Muscle of arm (tissue), 12 donors: ENCODE data around the gene RPGR. TPM values are rescaled to one million over a fixed set of nuclear protein-coding genes. Genes with fewer than 3 reads are reported as not detected.

Source experiments
- DNase-seq: peaks from one replicate; pipeline ENCODE4 v3.0.0-alpha.2; 2013
- polyA plus RNA-seq, 12 donors: library from polyadenylated mRNA; unstranded; fragments of 120-200 nt; gene quantifications; one replicate each; pipeline ENCODE4 v1.2.1, GENCODE V29; 2013; ENCODE audit not compliant: insufficient read length in 12 of 12

Gene RPGR
- polyA plus RNA-seq, 12 donors: 5.0 to 17.0 (median 8.7) TPM; not detected in 1

DNA sequence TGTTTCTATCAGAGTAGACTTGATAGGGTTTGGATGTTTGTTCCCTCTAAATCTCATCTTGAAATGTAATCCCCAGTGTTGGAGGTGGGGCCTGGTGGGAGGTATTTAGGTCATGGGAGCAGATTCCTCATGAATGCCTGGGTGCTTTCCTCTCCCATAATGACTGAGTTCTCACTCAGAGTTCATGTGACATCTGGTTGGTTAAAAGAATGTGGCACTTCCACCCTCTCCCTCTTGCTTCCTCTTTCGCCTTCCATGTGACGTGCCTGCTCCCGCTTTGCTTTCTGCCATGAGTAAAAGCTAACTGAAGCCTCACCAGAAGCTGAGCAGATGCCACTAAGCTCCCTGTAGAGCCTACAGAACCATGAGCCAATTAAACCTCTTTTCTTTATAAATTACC is 59.3 kb downstream of the RPGR start:
- no peak for DNase-seq

DNA sequence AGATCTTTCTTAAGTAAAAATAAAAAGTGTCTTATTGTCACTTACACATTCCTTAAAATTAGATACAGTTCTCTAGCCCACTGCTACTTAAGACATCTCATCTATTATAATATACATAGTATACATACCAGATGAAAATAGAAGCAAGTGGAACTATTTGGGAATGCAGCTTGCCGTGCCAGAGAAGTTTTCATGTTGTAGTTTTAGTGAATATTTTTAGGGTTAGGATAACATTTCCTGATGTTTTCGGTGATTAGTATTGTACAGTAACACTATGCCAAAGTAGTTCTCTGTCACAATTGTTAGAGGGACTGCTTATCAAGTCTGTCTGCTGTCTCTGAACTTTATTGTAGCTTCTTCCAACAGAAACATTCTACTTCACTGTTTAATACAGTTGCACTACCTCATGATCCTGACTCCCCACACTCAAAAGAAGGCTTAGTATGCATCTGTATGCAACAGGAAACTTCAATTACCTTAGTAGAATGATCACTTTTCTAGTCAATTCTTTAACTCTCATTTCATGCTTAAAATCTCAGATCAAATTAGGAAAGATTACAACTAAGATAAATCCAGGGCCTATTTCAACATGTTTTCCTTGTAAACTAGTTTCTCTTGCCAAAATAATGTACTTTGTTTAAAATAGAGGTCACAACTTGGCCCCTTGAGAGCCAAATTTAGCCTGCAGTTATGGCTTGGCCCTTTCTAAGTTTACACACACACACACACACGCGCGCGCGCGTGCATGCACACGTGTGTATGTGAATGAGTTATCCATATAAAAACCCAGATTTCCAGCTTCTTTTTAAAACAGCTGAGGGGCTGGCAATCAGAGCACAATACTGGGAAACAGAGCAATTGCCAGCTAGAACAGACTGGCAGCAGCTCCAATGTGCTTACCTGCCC is 64.3 kb downstream of the RPGR start:
- DNase-seq: no peak

DNA sequence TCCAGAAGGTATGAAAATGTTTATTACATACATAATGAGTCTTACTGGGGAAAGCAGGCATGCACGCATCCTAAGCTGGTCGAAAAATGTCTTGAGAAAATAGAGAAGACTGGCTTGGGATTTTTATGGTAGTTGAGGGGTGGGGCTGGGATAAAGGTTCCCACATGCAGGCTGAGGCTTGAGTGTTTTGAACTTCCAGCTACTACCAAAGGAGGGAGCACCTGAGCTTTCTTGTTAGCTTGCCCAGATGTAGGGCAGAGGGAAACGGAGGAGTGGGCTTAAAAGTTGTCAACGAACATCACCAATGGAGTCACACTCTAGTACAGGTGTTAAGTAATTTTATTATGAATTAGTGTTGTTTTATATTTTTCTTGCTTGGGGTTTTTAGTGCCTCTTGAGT is 67.1 kb downstream of the RPGR start:
- DNase-seq: no peak

DNA sequence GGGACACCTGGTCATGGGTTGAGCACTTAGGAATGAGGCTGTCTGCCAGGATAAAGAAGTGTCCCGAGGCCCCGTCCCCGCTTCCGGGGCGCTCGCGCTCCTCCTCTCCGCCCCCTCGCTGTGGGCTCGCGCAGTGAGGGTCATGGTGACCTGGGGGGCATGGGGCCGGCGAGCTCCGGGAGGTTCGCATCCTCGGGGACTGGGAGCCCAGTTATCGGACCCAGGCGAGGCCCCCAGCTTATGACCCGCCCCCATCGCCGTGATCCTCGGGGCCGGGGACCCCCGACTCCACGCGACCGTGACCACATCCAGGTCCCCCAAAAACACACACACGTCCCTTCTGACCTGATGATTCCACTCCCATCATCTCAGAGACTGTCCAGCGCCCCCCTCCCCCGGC is 71.3 kb downstream of the RPGR start:
- no peak for DNase-seq

DNA sequence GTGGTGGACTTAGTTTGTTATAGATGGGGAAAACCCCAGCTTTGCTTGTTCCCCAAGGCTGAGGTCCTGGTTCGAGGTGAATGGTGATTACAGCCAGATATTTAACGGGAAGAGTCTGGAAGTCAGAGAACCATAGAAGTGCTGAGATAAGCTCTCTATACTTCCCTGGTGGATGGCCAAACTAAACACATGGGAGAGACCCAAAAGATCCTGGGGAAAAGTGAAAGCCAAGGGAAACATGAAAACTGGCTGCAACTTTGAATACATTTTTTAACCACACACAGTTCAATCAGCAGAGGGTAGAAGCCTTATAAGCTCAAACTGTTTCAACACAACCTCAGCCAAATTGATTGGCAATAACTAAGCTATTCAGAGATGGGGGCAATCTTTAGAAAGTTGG is 77.3 kb downstream of the RPGR start:
- no peak for DNase-seq

DNA sequence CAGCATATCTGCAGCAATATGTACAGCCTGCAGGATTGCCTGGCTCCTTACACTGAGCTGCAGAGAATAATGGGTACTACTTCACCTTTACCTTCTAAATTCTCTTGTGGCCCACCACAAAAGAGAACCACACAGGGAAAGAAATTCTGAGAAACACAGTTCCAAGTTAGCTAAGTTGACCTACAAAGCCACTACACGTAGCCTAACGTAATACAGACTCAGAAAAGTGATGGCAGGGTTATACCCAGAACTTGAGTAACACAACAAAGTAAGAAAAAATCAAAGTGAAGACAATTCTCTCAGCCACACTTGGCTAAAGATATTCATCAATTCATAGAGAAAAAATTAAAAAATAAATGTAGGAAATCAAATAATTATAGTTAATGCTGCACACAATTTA is 80.3 kb downstream of the RPGR start:
- DNase-seq: no peak

DNA sequence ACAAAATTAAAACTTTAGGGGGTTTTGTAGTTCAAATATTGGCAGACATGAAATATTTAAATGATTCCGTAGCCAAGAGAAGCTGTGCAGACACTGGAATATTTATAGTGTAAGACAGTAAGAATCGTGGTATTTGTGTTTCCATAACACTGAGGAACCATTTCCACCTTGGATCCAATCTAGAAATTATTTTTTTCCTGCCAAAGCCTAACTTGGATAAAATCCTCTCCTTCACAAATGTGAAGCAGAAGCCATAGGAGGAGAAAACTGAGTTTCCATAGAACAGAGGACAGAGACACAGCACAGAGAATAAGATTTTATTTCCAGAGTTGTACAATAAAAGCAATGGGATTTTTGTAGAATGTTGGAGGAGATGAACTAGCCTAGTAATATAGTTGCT is 86.8 kb downstream of the RPGR start:
- no peak for DNase-seq

DNA sequence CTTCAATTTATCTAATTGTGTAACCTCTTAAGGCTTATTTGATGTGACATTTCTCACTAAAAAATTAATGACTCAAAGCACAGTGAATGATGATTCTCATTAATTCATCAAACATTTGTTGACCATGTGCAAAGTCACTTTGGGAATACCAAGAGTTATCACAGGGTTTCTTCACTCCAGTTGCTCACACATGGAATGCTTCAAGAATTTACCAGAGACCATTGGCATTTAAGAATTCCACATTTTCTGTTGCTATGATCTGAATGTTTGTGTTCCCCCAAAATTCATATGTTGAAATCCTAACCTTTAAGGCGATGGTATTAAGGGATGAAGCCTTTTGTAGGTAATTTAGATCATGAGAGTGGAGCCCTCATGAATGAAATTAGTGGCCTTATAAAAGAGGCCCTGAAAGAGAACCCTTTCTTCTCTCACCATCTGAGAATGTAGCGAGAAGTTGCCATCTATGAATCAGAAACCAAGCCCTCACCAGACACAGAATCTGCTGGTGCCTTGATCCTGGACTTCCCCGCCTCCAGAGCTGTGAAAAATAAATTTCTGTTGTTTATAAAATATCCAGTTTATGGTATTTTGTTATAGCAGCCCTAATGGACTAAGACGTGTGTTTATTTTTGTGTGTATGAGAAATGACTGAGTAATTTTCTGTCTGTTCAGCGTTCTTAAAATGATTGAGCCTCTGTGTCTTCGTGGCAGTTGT is 90.3 kb downstream of the RPGR start:
- no peak for DNase-seq

DNA sequence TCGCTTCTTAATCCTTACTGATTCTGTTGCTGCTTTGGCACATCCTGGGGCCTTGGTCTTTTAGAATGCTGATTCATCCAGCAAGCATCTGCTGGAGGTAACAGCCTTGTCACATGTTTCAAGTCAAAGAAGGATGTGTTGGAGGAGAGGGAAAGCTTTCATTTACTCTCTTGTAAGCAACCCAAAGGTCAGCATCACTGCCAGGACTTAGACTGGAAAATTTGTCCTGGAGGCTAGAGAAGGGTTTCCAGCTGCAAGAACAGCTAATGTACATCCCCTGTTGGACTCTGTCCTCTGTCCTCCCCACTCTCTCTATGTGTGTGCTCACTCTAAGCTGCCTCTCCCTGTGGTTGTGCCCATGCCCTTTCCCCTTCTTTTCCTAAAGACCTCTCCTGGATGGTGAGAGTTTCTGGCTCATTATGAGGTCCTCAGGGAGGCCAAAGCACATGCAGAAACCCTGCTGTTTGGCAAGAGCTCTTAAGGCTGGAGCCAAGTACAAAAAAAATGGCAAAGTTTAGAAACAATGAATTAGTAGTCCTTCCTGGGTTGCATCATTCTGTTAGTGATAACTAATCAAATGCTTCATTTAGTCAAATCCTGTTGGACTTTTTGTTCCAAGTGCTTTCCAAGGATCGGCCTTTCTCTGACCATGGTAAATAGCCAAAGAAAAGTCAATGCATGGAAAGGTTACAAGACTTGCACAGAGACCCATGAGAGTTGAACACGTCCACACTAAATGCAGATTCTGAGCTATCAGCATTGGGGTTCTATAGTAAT is 93.2 kb downstream of the RPGR start:
- DNase-seq: peak; percentile 78

DNA sequence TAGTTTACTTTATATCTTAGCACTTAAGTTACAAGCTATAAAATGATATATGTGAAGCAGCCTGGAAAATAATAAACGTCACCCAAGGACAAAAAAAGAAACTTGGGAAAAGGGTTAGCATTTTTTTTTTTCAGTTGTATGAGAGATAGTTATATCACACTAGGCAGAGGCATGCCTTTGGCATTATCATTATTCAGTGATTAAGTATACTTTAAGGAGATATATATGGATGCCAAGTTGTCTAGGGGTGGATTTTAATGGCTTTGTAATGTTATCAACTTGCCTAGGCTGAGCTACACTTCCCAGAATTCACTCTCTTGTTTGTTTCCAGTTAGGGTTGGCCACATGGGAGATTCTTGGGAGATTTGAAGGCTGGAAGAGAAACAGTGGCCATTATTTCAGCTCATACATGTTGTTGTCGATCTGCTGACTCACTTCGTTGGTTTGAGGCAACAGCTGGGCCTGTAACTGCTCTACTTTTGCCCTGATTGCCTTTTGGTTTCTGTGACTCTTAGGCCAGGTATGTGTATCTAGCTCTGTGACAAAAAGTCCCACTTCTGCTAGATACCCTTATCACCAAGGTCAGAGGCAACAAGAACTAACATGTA is 95.1 kb downstream of the RPGR start:
- DNase-seq: no peak

DNA sequence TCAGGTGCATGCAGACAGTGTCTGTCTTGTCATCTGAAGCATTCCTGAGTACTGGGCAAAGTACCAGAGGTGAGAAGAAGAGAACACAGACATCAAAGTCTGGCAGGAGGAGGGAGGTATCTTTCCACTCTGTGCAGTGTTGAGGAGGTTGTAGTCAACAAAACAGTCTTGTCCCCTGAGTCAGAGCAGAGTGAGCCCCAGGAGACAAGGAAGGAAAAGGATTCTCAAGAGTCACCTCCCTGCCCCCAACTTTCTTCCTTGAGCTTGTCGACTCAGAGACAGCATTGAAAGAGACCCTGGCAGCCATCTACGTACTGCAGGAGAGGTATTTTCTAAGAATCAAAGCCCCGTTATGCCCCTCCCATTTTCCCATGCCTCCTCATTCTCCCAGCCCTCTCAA is 102.2 kb downstream of the RPGR start:
- DNase-seq: no peak

DNA sequence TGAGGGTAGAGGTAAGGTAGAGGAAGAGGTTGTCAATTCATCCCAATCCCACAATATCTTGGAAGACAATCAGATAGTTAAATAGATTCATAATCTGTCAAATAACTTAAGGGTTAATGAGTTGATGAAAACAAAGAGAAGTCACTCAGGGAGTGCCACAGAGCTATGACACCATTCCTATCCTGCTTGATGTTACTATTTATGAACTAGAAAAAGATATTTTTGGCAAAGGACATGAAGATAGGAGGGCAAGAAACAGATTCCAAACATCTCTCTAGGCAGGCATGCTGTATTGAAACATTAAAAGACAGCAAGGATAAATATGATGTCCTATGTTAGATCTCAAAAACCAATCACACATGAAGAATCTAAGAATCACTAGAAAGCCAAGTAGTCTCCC is 103.1 kb downstream of the RPGR start:
- DNase-seq: no peak

DNA sequence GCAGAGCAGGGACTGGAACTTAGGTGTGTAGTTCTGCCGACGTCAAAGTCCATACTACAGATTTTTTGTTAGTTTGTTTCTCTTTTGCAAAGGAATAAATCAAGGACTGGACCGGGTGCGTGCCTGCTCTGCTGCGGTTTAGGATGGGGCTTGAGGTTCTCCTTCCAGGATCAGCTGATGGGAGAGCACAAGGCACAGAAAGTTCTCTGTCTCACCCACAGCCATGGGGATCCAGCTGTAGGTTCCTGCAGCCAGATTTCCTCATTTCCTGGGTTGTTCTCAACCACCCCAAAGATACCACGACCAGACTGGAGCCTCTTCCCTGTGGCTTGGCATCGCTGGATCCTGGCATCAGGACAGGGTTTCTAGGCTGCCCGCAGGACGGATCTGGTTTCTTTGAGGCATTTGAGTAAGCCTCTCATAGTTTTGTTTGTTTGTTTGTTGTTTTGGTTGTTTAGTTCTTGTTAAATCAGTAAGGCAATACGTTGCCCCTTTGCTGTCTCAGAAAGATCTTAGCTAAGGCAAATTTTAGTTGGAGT is 105.8 kb downstream of the RPGR start:
- DNase-seq: no peak

DNA sequence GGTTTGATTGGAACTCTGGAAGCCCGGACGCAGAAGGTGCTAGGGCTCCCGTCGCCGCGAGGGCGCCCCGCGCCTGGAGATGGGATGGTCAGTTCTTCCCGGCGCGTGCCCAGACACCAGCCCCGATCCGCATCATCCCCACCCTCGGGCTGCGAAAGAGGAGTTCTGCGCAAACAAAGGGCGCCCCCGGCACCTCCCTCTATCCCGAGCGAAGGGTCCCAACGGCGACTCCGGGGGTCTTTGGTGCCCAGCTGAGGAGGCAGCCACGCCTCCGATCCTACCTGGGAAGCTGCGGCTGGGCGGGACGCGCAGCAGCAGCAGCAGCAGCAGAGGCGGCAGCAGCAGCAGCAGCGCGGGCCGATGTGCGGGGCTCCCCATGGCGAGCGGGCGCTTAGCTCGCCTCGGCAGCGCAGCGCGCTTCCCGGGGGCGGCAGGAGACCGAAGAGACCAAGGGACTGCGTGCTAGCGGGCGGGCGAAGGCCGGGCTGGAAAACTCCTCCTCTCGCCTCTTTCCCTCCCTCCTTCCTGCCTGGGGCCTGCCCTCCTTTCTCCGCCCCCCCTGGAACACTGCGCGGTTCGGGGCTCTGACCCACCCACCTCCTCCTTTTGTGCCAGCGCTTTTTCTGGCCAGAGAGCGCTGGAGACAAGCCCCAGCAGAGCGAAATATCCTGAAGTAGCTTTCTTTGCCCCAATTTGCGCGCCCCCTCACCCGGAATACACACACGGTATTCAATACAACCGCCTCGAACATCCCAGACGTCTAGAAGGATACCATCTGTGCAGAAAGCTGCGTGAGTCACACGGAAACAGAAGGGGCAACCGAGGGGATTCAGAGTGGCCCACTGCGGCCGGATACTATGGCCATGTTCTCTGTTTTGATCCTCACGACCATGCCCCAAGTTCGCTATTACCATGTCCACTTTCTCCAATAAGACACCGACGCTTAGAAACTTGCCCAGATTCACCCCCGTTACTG is 106.6 kb downstream of the RPGR start, which contains the start of gene SRPX:
Gene SRPX (minus strand): TSS at position 457 of the 976 bp plus-strand sequence. CDS start 79 bp downstream, at position 378.
- no peak for DNase-seq

DNA sequence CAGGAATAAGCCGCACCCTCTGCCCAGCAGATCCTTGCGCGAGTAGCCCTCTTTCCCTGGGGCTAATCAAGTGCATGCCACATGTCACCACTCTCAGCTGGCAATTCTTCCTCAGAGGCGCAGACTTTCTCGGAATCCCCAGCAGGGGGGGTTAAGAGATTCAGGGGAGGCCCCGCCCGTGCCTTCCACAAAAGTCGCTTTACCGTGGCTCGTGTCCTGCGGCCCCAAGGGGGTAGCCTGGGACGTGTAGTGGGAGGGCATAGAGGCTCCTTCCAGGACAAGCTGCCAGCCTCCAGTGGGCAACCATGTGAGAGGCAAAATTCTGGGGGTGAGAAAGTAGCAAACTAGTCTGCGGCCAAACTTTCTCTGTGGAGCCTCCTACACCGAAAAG is 107.3 kb downstream of the RPGR start:
- no peak for DNase-seq

Other genes with a start within 250 kb of the RPGR start
- 10 to 100 TPM in 11 of 12 donors, not detected in 1; 25.5 to 93.7 (median 39.8) TPM for gene SRPX, start 106.6 kb downstream of the RPGR start, polyA plus RNA-seq
- under 1 TPM in 6 of 12 donors, not detected in 6; 0.11 to 0.49 (median 0.16) TPM for gene OTC, start 25.1 kb upstream of the RPGR start, polyA plus RNA-seq
- 100 to 1,000 TPM in 9 of 12 donors, 10 to 100 TPM in 2, not detected in 1; 58.4 to 151 (median 134) TPM for gene TSPAN7, start 234.0 kb upstream of the RPGR start, polyA plus RNA-seq